Endodermal cell (in vitro differentiated cells): Measurements from ENCODE around the gene VPS33B. TPM values are rescaled to one million over a fixed set of nuclear protein-coding genes. Genes with fewer than 3 reads are reported as not detected.

Source experiments
- DNase-seq: peaks from one replicate; pipeline ENCODE4 v3.0.0-alpha.2; 2017
- H3K27ac ChIP-seq: 2 replicates; pipeline ENCODE4 v1.5.1; 2013; ENCODE audit warnings: mild to moderate bottlenecking, low read depth, low read length, moderate library complexity
- H3K27me3 ChIP-seq: 2 replicates; pipeline ENCODE4 v1.6.1; 2013; ENCODE audit warnings: mild to moderate bottlenecking, low read length, moderate library complexity; ENCODE audit not compliant: insufficient read depth, control insufficient read depth, poor library complexity, severe bottlenecking
- H3K36me3 ChIP-seq: 2 replicates; pipeline ENCODE4 v1.7.0; 2013; ENCODE audit warnings: mild to moderate bottlenecking, low read length, moderate library complexity; ENCODE audit not compliant: control insufficient read depth, insufficient read depth
- H3K4me1 ChIP-seq: one replicate; pipeline ENCODE4 v1.7.0; 2013; ENCODE audit warnings: low read length; ENCODE audit not compliant: control insufficient read depth, insufficient read depth
- H3K4me3 ChIP-seq: 2 replicates; pipeline ENCODE4 v1.5.1; 2013; ENCODE audit warnings: mild to moderate bottlenecking, low read length, moderate library complexity
- H3K9ac ChIP-seq: 2 replicates; pipeline ENCODE4 v1.6.1; 2013; ENCODE audit warnings: mild to moderate bottlenecking, low read length, moderate library complexity; ENCODE audit not compliant: poor library complexity, severe bottlenecking; ENCODE audit errors: extremely low read depth
- H3K9me3 ChIP-seq: 2 replicates; pipeline ENCODE4 v1.6.1; 2013; ENCODE audit warnings: mild to moderate bottlenecking, low read length, moderate library complexity; ENCODE audit not compliant: control insufficient read depth
- H3K27ac Mint-ChIP-seq: 2 replicates; pipeline ENCODE4 v1.8.0; 2020; ENCODE audit warnings: mixed read lengths
- H3K27me3 Mint-ChIP-seq: 2 replicates; pipeline ENCODE4 v1.8.0; 2021; ENCODE audit warnings: mild to moderate bottlenecking, mixed read lengths; ENCODE audit not compliant: insufficient read depth
- H3K36me3 Mint-ChIP-seq: 2 replicates; pipeline ENCODE4 v1.8.0; 2020; ENCODE audit warnings: low read depth, mixed read lengths
- H3K4me1 Mint-ChIP-seq: 2 replicates; pipeline ENCODE4 v1.8.0; 2020; ENCODE audit warnings: mixed read lengths
- H3K4me3 Mint-ChIP-seq: 2 replicates; pipeline ENCODE4 v1.8.0; 2020; ENCODE audit warnings: mild to moderate bottlenecking, moderate library complexity, mixed read lengths
- H3K9me3 Mint-ChIP-seq: 2 replicates; pipeline ENCODE4 v1.8.0; 2020; ENCODE audit warnings: mild to moderate bottlenecking, mixed read lengths
- WGBS, 2 experiments: methylation state at CpG; one replicate each; pipeline versions ENCODE4 v1.1.5 to v1.1.7; 2013; ENCODE audit warnings: missing lambda C conversion rate in 2 of 2, mixed read lengths in 1 of 2; ENCODE audit not compliant: insufficient coverage in 1 of 2, insufficient read length in 1 of 2; 5-methylcytosine and 5-hydroxymethylcytosine counted together
- total RNA-seq, 2 donors: library from RNA; stranded (reverse); fragmentation: NEBNext Ultra II Directional in 1 of 2; extraction: Animal tissue kit (Norgen Biotek cat#: 25700) in 1 of 2; gene quantifications; 2 replicates in 1 of 2; 3 replicates in 1 of 2; pipeline ENCODE4 v1.2.1, GENCODE V29; 2021
- TF ChIP-seq, protein P1 (sequence below): fragments of 200-600 bp; sonication (generic); conservative IDR thresholded peaks from 2 replicates; pipeline ENCODE4 v1.5.0; 2021; ENCODE audit warnings: antibody characterized with exemption, mild to moderate bottlenecking

The VPS33B gene
- total RNA-seq, 2 donors from 2014 or later, result 22.4 to 25.0 TPM

DNA sequence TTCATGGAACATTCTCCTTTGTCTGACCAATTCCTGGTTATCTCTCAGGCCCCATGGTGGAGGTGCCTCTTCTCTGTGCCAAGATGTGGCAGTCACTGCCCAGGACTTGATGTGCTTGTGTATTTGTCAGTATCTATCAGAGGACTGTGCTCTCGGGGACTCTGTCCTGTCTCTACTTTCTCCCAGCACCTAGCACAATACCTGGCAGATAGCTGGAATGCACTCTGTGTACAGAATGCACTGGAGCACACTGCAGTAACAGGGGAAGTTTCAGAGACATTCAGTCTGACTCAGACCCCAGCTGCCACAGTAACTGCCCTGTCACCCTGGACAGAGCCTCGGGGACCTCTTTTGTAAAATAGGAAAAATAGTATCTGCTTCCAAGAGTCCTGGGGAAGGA lies 43.1 kb upstream of the VPS33B start:
- Histone ChIP-seq H3K4me3 (no peak overlapping the region), H3K27me3 (no peaks in the 10 kb centered on the region), H3K9me3 (peaks cover 14% of the 10 kb centered on the region), H3K9ac (no peak overlapping the region), H3K27ac (no peak overlapping the region), H3K4me1 (no peaks in the 10 kb centered on the region), H3K36me3 (no peaks in the 10 kb centered on the region)
- H3K36me3 Mint-ChIP-seq, result no peaks in the 10 kb centered on the region
- no peak overlapping the region for H3K27ac Mint-ChIP-seq
- TF ChIP-seq, protein P1, sequence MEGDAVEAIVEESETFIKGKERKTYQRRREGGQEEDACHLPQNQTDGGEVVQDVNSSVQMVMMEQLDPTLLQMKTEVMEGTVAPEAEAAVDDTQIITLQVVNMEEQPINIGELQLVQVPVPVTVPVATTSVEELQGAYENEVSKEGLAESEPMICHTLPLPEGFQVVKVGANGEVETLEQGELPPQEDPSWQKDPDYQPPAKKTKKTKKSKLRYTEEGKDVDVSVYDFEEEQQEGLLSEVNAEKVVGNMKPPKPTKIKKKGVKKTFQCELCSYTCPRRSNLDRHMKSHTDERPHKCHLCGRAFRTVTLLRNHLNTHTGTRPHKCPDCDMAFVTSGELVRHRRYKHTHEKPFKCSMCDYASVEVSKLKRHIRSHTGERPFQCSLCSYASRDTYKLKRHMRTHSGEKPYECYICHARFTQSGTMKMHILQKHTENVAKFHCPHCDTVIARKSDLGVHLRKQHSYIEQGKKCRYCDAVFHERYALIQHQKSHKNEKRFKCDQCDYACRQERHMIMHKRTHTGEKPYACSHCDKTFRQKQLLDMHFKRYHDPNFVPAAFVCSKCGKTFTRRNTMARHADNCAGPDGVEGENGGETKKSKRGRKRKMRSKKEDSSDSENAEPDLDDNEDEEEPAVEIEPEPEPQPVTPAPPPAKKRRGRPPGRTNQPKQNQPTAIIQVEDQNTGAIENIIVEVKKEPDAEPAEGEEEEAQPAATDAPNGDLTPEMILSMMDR, result no peak
- peaks cover 2% of the 10 kb centered on the region for H3K27me3 Mint-ChIP-seq
- no peak for DNase-seq
- peaks cover 10% of the 10 kb centered on the region for H3K9me3 Mint-ChIP-seq
- no peak overlapping the region for H3K4me3 Mint-ChIP-seq
- H3K4me1 Mint-ChIP-seq, result no peaks in the 10 kb centered on the region
- 80 to 88% methylated on average over 1 to 2 of the region's 2 CpGs for WGBS, 2 experiments

DNA sequence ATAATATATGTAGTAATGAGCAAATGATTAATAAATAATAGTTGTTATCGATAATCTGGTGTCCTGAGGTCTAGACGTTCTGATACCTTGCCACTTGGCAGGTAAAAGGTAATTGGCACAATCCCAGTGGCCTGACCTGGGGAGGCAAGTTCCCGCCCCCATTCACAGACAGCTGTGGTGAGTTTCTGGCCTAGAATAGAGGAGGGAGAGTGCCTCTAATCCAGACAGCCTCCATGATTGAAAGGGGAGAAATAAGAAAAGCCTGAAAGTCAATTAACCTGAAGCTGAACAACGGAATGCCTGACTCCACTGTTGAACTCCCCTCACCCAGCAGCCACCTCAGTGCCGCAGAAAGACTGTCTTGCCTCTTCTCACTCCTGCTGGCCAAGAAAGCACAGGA lies 39.6 kb upstream of the VPS33B start:
- H3K36me3 Mint-ChIP-seq, result no peaks in the 10 kb centered on the region
- peaks cover 26% of the 10 kb centered on the region for H3K27me3 Mint-ChIP-seq
- no peaks in the 10 kb centered on the region for H3K36me3 ChIP-seq
- H3K9me3 ChIP-seq, result peaks cover 14% of the 10 kb centered on the region
- DNase-seq, result no peak
- 80 to 86% methylated on average over 5 of the region's 5 CpGs for WGBS, 2 experiments
- H3K27me3 ChIP-seq, result peaks cover 17% of the 10 kb centered on the region
- no peaks in the 10 kb centered on the region for H3K4me1 Mint-ChIP-seq
- no peaks in the 10 kb centered on the region for H3K4me1 ChIP-seq
- TF ChIP-seq, protein P1, result no peak
- peaks cover 12% of the 10 kb centered on the region for H3K9me3 Mint-ChIP-seq
- H3K27ac Mint-ChIP-seq, result no peak overlapping the region
- H3K27ac ChIP-seq, result no peak overlapping the region
- H3K9ac ChIP-seq, result no peak overlapping the region
- no peak overlapping the region for H3K4me3 ChIP-seq
- no peak overlapping the region for H3K4me3 Mint-ChIP-seq

DNA sequence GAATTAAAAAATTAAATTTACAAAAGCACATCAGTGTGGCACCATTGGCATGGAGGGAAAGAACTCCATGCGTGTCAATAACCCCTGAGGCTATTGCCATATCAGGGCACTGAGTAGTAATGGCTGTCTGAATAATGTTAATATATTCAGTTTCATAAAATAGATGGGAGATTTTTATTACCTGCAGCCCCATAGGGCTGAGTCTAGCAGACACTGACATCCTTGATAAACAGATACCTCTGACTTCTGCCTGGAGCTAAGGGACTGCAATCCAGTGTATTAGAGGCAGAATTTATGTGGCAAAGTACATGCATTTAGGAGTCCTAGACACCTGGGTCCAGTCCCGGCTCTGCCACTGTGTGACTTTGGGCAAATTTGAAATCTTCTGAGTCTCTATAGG lies 38.8 kb upstream of the VPS33B start:
- no peak overlapping the region for H3K27ac Mint-ChIP-seq
- H3K4me3 Mint-ChIP-seq, result no peak overlapping the region
- H3K27ac ChIP-seq, result no peak overlapping the region
- TF ChIP-seq, protein P1, result no peak
- H3K9me3 ChIP-seq, result peaks cover 14% of the 10 kb centered on the region
- H3K36me3 Mint-ChIP-seq, result no peaks in the 10 kb centered on the region
- H3K4me1 ChIP-seq, result no peaks in the 10 kb centered on the region
- WGBS, 2 experiments, result 83% methylated on average over 2 of the region's 2 CpGs; no CpG with 5 or more reads in 1 of the 2 experiments
- peaks cover 12% of the 10 kb centered on the region for H3K9me3 Mint-ChIP-seq
- no peak overlapping the region for H3K4me3 ChIP-seq
- peaks cover 31% of the 10 kb centered on the region for H3K27me3 Mint-ChIP-seq
- DNase-seq, result no peak
- H3K36me3 ChIP-seq, result no peaks in the 10 kb centered on the region
- H3K4me1 Mint-ChIP-seq, result no peaks in the 10 kb centered on the region
- no peak overlapping the region for H3K9ac ChIP-seq
- peaks cover 25% of the 10 kb centered on the region for H3K27me3 ChIP-seq
